Uterus (tissue), 4 donors: Measurements from ENCODE around the gene ATP6V0E1. TPM values are rescaled to one million over a fixed set of nuclear protein-coding genes. Genes with fewer than 3 reads are reported as not detected.

Source experiments
- DNase-seq, 2 donors: peaks; one replicate each; pipeline ENCODE4 v3.0.0-alpha.2; 2019 to 2020
- H3K27ac ChIP-seq, 2 donors: fragments of 200-600 bp; sonication (generic); 1 replicate in 1 of 2; 2 replicates in 1 of 2; pipeline ENCODE4 v1.5.1; 2016 to 2018
- H3K27me3 ChIP-seq, 2 donors: fragments of 200-600 bp; sonication (generic); one replicate each; pipeline ENCODE4 v1.5.1; 2018 to 2019; ENCODE audit warnings: control low read depth in 1 of 2
- H3K36me3 ChIP-seq, 2 donors: fragments of 200-600 bp; sonication (generic); one replicate each; pipeline ENCODE4 v1.5.1; 2019; ENCODE audit warnings: control low read depth in 1 of 2
- H3K4me1 ChIP-seq, 2 donors: fragments of 200-600 bp; sonication (generic); one replicate each; pipeline ENCODE4 v1.5.1; 2018 to 2019; ENCODE audit warnings: control low read depth in 1 of 2
- H3K4me3 ChIP-seq, 2 donors: fragments of 200-600 bp; sonication (generic); 1 replicate in 1 of 2; 2 replicates in 1 of 2; pipeline ENCODE4 v1.5.1; 2018 to 2019; ENCODE audit warnings: mild to moderate bottlenecking in 1 of 2
- H3K9me3 ChIP-seq, 2 donors: fragments of 200-600 bp; sonication (generic); one replicate each; pipeline ENCODE4 v1.5.1; 2019; ENCODE audit warnings: control low read depth in 1 of 2
- CTCF ChIP-seq, 4 experiments: fragments of 200-600 bp in 2 of 4; fragments of 450-650 bp in 2 of 4; sonication (generic) in 2 of 4; IDR thresholded peaks; one replicate each; pipeline ENCODE4 v1.5.1; 2016 to 2019; ENCODE audit warnings: antibody characterized with exemption in 4 of 4, mild to moderate bottlenecking in 2 of 4, moderate library complexity in 1 of 4
- POLR2A ChIP-seq, 2 donors: fragments of 450-650 bp; IDR thresholded peaks; one replicate each; pipeline ENCODE4 v1.6.1; 2016; ENCODE audit warnings: antibody characterized with exemption in 2 of 2, mild to moderate bottlenecking in 1 of 2, moderate library complexity in 1 of 2
- intact Hi-C: fragments of 100-400 bp; cut with DNase I; formaldehyde crosslinking; loops from one replicate; pipeline ENCODE4 v1.15.1; 2023; ENCODE audit warnings: low total_unique reads
- total RNA-seq, 4 donors: library from RNA; depleted of rRNA in 3 of 4; stranded (reverse); fragments of >200 nt in 3 of 4; gene quantifications; one replicate each; pipeline versions ENCODE4 v1.1.0 to v1.2.4, GENCODE V29; 2014 to 2023
- donor health status: DM: yes; HTN: yes; CAD: no.

Gene ATP6V0E1
- total RNA-seq, 4 donors from 2014 or later = 75.6 to 159 (median 137) TPM

- intact Hi-C loops = no loop called here
- Histone ChIP-seq H3K9me3 (no peaks in the 10 kb centered on the region), H3K4me3 (no peak overlapping the region), H3K27me3 (no peaks in the 10 kb centered on the region), H3K4me1 (no peaks in the 10 kb centered on the region), H3K27ac (no peak overlapping the region), H3K36me3 (no peaks in the 10 kb centered on the region)
- no peak for TF ChIP-seq POLR2A (IDR thresholded peaks at IDR 0.05)
- no peak for TF ChIP-seq CTCF (IDR thresholded peaks at IDR 0.05)
- DNase-seq = no peak
Observed at GRCh38 chr5:173033923-173034322, 50.4 kb downstream of the ATP6V0E1 start.

GRCh38 chr5:173035904-173036707, 52.5 kb downstream of the ATP6V0E1 start:
- TF ChIP-seq POLR2A (IDR thresholded peaks at IDR 0.05) (no peak), CTCF (IDR thresholded peaks at IDR 0.05) (no peak)
- DNase-seq = no peak
- intact Hi-C loops = no loop called here
- Histone ChIP-seq H3K9me3 (no peaks in the 10 kb centered on the region), H3K27me3 (no peaks in the 10 kb centered on the region), H3K4me1 (no peaks in the 10 kb centered on the region), H3K27ac (peak overlapping the region; percentile 43 to 63), H3K4me3 (no peak overlapping the region), H3K36me3 (no peaks in the 10 kb centered on the region)

- Histone ChIP-seq H3K27me3 (no peaks in the 10 kb centered on the region), H3K4me3 (no peak overlapping the region), H3K9me3 (no peaks in the 10 kb centered on the region), H3K27ac (no peak overlapping the region), H3K4me1 (no peaks in the 10 kb centered on the region), H3K36me3 (no peaks in the 10 kb centered on the region)
- DNase-seq = no peak
- intact Hi-C loops = no loop called here
- TF ChIP-seq POLR2A (IDR thresholded peaks at IDR 0.05) (no peak), CTCF (IDR thresholded peaks at IDR 0.05) (no peak)
Observed at GRCh38 chr5:173039188-173039587, 55.6 kb downstream of the ATP6V0E1 start.

GRCh38 chr5:173039964-173040363, 56.4 kb downstream of the ATP6V0E1 start:
- no peak overlapping the region for H3K4me3 ChIP-seq
- no peaks in the 10 kb centered on the region for H3K4me1 ChIP-seq
- no peaks in the 10 kb centered on the region for H3K27me3 ChIP-seq
- no peak for DNase-seq
- intact Hi-C loops = no loop called here
- H3K9me3 ChIP-seq = no peaks in the 10 kb centered on the region
- TF ChIP-seq CTCF (IDR thresholded peaks at IDR 0.05) = no peak
- TF ChIP-seq POLR2A (IDR thresholded peaks at IDR 0.05) = no peak
- no peaks in the 10 kb centered on the region for H3K36me3 ChIP-seq
- H3K27ac ChIP-seq = no peak overlapping the region

GRCh38 chr5:173041881-173042762, 58.6 kb downstream of the ATP6V0E1 start:
- Histone ChIP-seq H3K4me3 (no peak overlapping the region), H3K9me3 (no peaks in the 10 kb centered on the region), H3K36me3 (no peaks in the 10 kb centered on the region), H3K27ac (no peak overlapping the region), H3K27me3 (no peaks in the 10 kb centered on the region), H3K4me1 (no peaks in the 10 kb centered on the region)
- TF ChIP-seq CTCF (IDR thresholded peaks at IDR 0.05) (no peak), POLR2A (IDR thresholded peaks at IDR 0.05) (no peak)
- intact Hi-C loops = no loop called here
- DNase-seq = no peak
